CD4-positive, alpha-beta T cell (primary cell): ENCODE data around the gene WDR64. TPM values are rescaled to one million over a fixed set of nuclear protein-coding genes. Genes with fewer than 3 reads are reported as not detected.

Experiments used
- ATAC-seq: fragments of 200-7000 bp; cut with Tn5 transposase; one replicate; pipeline ENCODE4 v1.10.0; 2022; ENCODE audit warnings: mild to moderate bottlenecking; ENCODE audit not compliant: poor library complexity
- CTCF ChIA-PET: fragments of 350-600 bp; sonication (Branson Sonifier 250); formaldehyde crosslinking; loops from one replicate; lab custom pipeline; 2021; ENCODE audit warnings: antibody characterized with exemption, inconsistent platforms; lab: Charles Lee
- POLR2A ChIA-PET: fragments of 350-600 bp; sonication (Branson Sonifier 250); formaldehyde crosslinking; loops from one replicate; lab custom pipeline; 2021; ENCODE audit warnings: antibody characterized with exemption, inconsistent platforms; lab: Charles Lee
- DNase-seq, 14 experiments: peaks; one replicate each; pipeline ENCODE4 v3.0.0-alpha.2; 2013 to 2020; ENCODE audit warnings: mixed read lengths in 2 of 14
- H3K27ac ChIP-seq, 2 donors: one replicate each; pipeline versions ENCODE4 v1.5.1 to v1.7.0; 2013; ENCODE audit warnings: low read length in 2 of 2, low read depth in 1 of 2, mild to moderate bottlenecking in 1 of 2
- H3K27me3 ChIP-seq, 2 experiments: 1 replicate in 1 of 2; 2 replicates in 1 of 2; pipeline versions ENCODE4 v1.6.1 to v1.7.0; 2013; ENCODE audit warnings: low read length in 2 of 2, control low read depth in 1 of 2, mild to moderate bottlenecking in 1 of 2, moderate library complexity in 1 of 2; ENCODE audit not compliant: insufficient read depth in 2 of 2, control insufficient read depth in 1 of 2
- H3K36me3 ChIP-seq: one replicate; pipeline ENCODE4 v1.6.1; 2013; ENCODE audit warnings: low read length, control low read depth; ENCODE audit not compliant: insufficient read depth
- H3K4me1 ChIP-seq: one replicate; pipeline ENCODE4 v1.6.1; 2013; ENCODE audit warnings: low read length, control low read depth; ENCODE audit not compliant: insufficient read depth
- H3K4me3 ChIP-seq: one replicate; pipeline ENCODE4 v1.5.1; 2013; ENCODE audit warnings: mild to moderate bottlenecking, low read length, moderate library complexity
- H3K9me3 ChIP-seq, 2 experiments: 1 replicate in 1 of 2; 2 replicates in 1 of 2; pipeline versions ENCODE4 v1.6.1 to v1.7.0; 2013; ENCODE audit warnings: low read length in 2 of 2, mild to moderate bottlenecking in 2 of 2, control low read depth in 1 of 2, moderate library complexity in 1 of 2; ENCODE audit not compliant: control insufficient read depth in 1 of 2, insufficient read depth in 1 of 2
- H3K27ac Mint-ChIP-seq: one replicate; pipeline ENCODE4 v1.8.0; 2020; ENCODE audit warnings: mixed read lengths
- H3K27me3 Mint-ChIP-seq: one replicate; pipeline ENCODE4 v1.8.0; 2021; ENCODE audit warnings: mixed read lengths
- H3K36me3 Mint-ChIP-seq: one replicate; pipeline ENCODE4 v1.8.0; 2021; ENCODE audit warnings: low read depth, mixed read lengths
- H3K4me1 Mint-ChIP-seq: one replicate; pipeline ENCODE4 v1.8.0; 2021; ENCODE audit warnings: low read depth, mixed read lengths
- H3K4me3 Mint-ChIP-seq: one replicate; pipeline ENCODE4 v1.8.0; 2020; ENCODE audit warnings: mild to moderate bottlenecking, mixed read lengths
- H3K9me3 Mint-ChIP-seq: one replicate; pipeline ENCODE4 v1.8.0; 2020; ENCODE audit warnings: mixed read lengths
- CTCF ChIP-seq: fragments of 200-600 bp; IDR thresholded peaks from one replicate; pipeline ENCODE4 v1.8.0; 2022; ENCODE audit warnings: antibody characterized with exemption, mild to moderate bottlenecking
- intact Hi-C, 2 experiments: fragments of 100-400 bp; cut with DNase I in 1 of 2; cut with micrococcal nuclease in 1 of 2; formaldehyde crosslinking; loops; one replicate each; pipeline versions ENCODE4 v1.15.1 to v1.9.0; 2023 to 2025; cut with DNase I, micrococcal nuclease
- total RNA-seq, 174 experiments: library from RNA in 2 of 174; stranded (reverse) in 2 of 174; gene quantifications; one replicate each; pipeline ENCODE4 v1.2.3 and lab custom pipeline; 2021 to 2026

The WDR64 gene
- total RNA-seq, 2 experiments from 2014 or later = 0.67 TPM; not detected in 1

DNA sequence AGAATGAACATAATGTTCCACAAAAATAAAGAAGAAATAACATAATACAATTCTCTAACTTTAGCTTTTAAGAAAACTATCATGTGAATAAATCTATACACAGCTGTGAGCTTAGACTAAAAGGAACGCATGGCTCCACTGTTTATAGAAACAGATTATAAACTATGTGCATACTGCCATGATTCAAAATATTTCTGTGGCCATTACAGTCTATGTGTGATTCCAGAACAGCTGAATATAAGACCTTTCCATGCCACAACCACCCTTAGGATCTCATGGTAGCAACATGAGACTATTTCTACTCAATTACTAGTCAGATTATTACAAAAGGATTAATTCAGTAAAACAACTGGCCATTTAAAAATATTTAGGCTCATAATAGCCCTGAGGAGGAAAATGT lies 15.8 kb upstream of the WDR64 start:
- no peaks in the 10 kb centered on the region for H3K9me3 Mint-ChIP-seq
- H3K4me3 Mint-ChIP-seq = no peak overlapping the region
- DNase-seq (no peak), ATAC-seq (no peak)
- no peak for TF ChIP-seq CTCF
- no peak overlapping the region for H3K27ac ChIP-seq
- peaks cover 17% of the 10 kb centered on the region for H3K4me1 ChIP-seq
- intact Hi-C loops = loop anchor here in 1 of 2 experiments (5.0 kb wide), 1 partner anchor 1616 kb away; no protein-coding TSS in a partner anchor
- CTCF ChIA-PET = interaction anchor here (1.2 kb wide), 1 partner anchor 9 kb away, joined by 3 read pairs; no protein-coding TSS in a partner anchor
- H3K36me3 ChIP-seq = peaks cover 5% of the 10 kb centered on the region
- no peak overlapping the region for H3K4me3 ChIP-seq
- no peaks in the 10 kb centered on the region for H3K27me3 ChIP-seq
- POLR2A ChIA-PET = interaction anchor here (0.6 kb wide), 1 partner anchor 1915 kb away, joined by 3 read pairs; no protein-coding TSS in a partner anchor
- H3K27me3 Mint-ChIP-seq = no peaks in the 10 kb centered on the region
- no peaks in the 10 kb centered on the region for H3K9me3 ChIP-seq
- no peak overlapping the region for H3K27ac Mint-ChIP-seq
- H3K4me1 Mint-ChIP-seq = peaks cover 55% of the 10 kb centered on the region
- H3K36me3 Mint-ChIP-seq = peaks cover 18% of the 10 kb centered on the region

GRCh38 chr1:241637046-241637590 lies 15.0 kb upstream of the WDR64 start:
- no peak for TF ChIP-seq CTCF
- H3K9me3 ChIP-seq = no peaks in the 10 kb centered on the region
- Mint-ChIP-seq H3K4me1 (peaks cover 47% of the 10 kb centered on the region), H3K9me3 (no peaks in the 10 kb centered on the region), H3K27me3 (no peaks in the 10 kb centered on the region), H3K36me3 (peaks cover 18% of the 10 kb centered on the region), H3K27ac (peak overlapping the region; percentile 31), H3K4me3 (peak overlapping the region; percentile 84)
- peaks cover 17% of the 10 kb centered on the region for H3K4me1 ChIP-seq
- CTCF ChIA-PET = no interaction called here
- no peak for DNase-seq
- intact Hi-C loops = loop anchor here in 1 of 2 experiments (5.0 kb wide), 1 partner anchor 1615 kb away; no protein-coding TSS in a partner anchor
- H3K36me3 ChIP-seq = peaks cover 5% of the 10 kb centered on the region
- no peak overlapping the region for H3K27ac ChIP-seq
- POLR2A ChIA-PET = interaction anchor here (2.6 kb wide), 1 partner anchor 9 kb away, joined by 10 read pairs; no protein-coding TSS in a partner anchor
- no peak for ATAC-seq
- H3K4me3 ChIP-seq = no peak overlapping the region
- H3K27me3 ChIP-seq = no peaks in the 10 kb centered on the region

- POLR2A ChIA-PET = interaction anchor here (0.6 to 2.6 kb wide), 2 partner anchors 10 to 1618 kb away, joined by 3 to 10 read pairs; partner anchors contain the start of gene CEP170
- TF ChIP-seq CTCF = no peak
These were observed 14.5 kb upstream of the WDR64 start for GRCh38 chr1:241637604-241638003.

More at GRCh38 chr1:241637604-241638003, 14.5 kb upstream of the WDR64 start:
- ATAC-seq (no peak), DNase-seq (peak in 1 of 14 experiments; percentile 18)
- Mint-ChIP-seq H3K27me3 (no peaks in the 10 kb centered on the region), H3K36me3 (peaks cover 18% of the 10 kb centered on the region), H3K4me3 (peak overlapping the region; percentile 84), H3K9me3 (peaks cover 2% of the 10 kb centered on the region), H3K27ac (peak overlapping the region; percentile 31), H3K4me1 (peaks cover 45% of the 10 kb centered on the region)
- CTCF ChIA-PET = interaction anchor here (2.1 kb wide), 1 partner anchor 10 kb away, joined by 9 read pairs; no protein-coding TSS in a partner anchor
- Histone ChIP-seq H3K36me3 (peaks cover 5% of the 10 kb centered on the region), H3K27ac (no peak overlapping the region), H3K4me1 (peaks cover 17% of the 10 kb centered on the region), H3K27me3 (no peaks in the 10 kb centered on the region), H3K9me3 (no peaks in the 10 kb centered on the region), H3K4me3 (no peak overlapping the region)
- intact Hi-C loops = loop anchor here in 1 of 2 experiments (5.0 kb wide), 1 partner anchor 1615 kb away; no protein-coding TSS in a partner anchor
